ENCODE measurements around the gene PAK6.
A peak's percentile ranks its signal among the peaks of the same experiment; 100 is the strongest.

PAK6 gene

GRCh38 chr15:40251486-40252140, 12.8 kb downstream of the PAK6 start:
- no peak overlapping the region for H3K18ac ChIP-seq (ENCODE audit: low read depth in 1 of 2, low read length in 2 of 2)
- no peak overlapping the region for H3K23ac ChIP-seq (ENCODE audit: low read length in 2 of 2)
- H3K27me3 ChIP-seq (ENCODE audit: control insufficient read depth in 1 of 2, insufficient read depth in 1 of 2, low read length in 2 of 2) = peaks cover 0 to 80% of the 10 kb centered on the region in 2 experiments
- H4K91ac ChIP-seq (ENCODE audit: low read length) = no peak overlapping the region
- DNase-seq = no peak
- no peaks in the 10 kb centered on the region for H3K36me3 ChIP-seq (ENCODE audit: control insufficient read depth in 1 of 2, insufficient read depth in 2 of 2, low read depth in 1 of 2, low read length in 2 of 2)
- no peaks in the 10 kb centered on the region for H3K9me3 ChIP-seq (ENCODE audit: control insufficient read depth, low read length)
- H3K4me3 ChIP-seq (ENCODE audit: insufficient read depth in 1 of 2, low read depth in 1 of 2, low read length in 2 of 2) = no peak overlapping the region
- H2BK15ac ChIP-seq (ENCODE audit: low read depth, poor library complexity, severe bottlenecking) = peak overlapping the region; percentile 54
- no peak overlapping the region for H3K9ac ChIP-seq (ENCODE audit: low read length)
- H3K4me1 ChIP-seq (ENCODE audit: control insufficient read depth, insufficient read depth, low read depth, low read length) = peaks cover 27% of the 10 kb centered on the region
- no peak overlapping the region for H3K4ac ChIP-seq (ENCODE audit: low read depth in 1 of 2, low read length in 2 of 2)
- no peak overlapping the region for H4K8ac ChIP-seq (ENCODE audit: low read length)
- no peak overlapping the region for H2BK12ac ChIP-seq (ENCODE audit: low read length in 2 of 2)
- no peak overlapping the region for H3K4me2 ChIP-seq (ENCODE audit: low read length, poor library complexity, severe bottlenecking)
- no peak overlapping the region for H2AK5ac ChIP-seq (ENCODE audit: low read length, severe bottlenecking)
- 91% methylated on average over 10 of the region's 10 CpGs for WGBS
- no peak overlapping the region for H2AFZ ChIP-seq (ENCODE audit: low read depth, low read length)
- peaks cover 1% of the 10 kb centered on the region for H3K79me1 ChIP-seq (replicated peaks; ENCODE audit: low read length, poor library complexity, severe bottlenecking)
- H2BK120ac ChIP-seq (ENCODE audit: low read depth, low read length) = no peak overlapping the region
- H2BK5ac ChIP-seq (ENCODE audit: low read depth, low read length, poor library complexity, severe bottlenecking) = no peak overlapping the region
- no peak overlapping the region for H3K27ac ChIP-seq (ENCODE audit: low read length, poor library complexity, severe bottlenecking)
- no peak overlapping the region for H3K14ac ChIP-seq (ENCODE audit: low read length in 2 of 2)

DNA sequence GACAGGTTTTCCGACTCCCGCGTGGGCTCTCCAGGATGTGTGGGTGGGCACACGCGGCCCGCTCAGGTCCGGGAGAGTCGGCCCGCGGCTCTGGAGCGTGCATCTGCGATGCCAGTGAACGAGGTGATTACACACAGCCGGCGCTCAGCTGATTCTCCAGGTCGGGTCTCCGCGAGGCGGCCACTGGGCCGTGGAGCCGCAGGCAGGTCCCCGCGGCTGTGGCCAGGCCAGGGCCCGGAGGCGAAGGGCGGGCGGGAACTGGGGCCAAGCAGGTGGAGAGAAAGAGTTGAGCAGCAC, 13.2 kb downstream of the PAK6 start:
- Histone ChIP-seq H3K18ac (ENCODE audit: low read depth in 1 of 2, low read length in 2 of 2) (no peak overlapping the region), H4K8ac (ENCODE audit: low read length) (no peak overlapping the region), H4K91ac (ENCODE audit: low read length) (no peak overlapping the region), H3K9ac (ENCODE audit: low read length) (no peak overlapping the region), H3K14ac (ENCODE audit: low read length in 2 of 2) (no peak overlapping the region), H3K27me3 (ENCODE audit: control insufficient read depth in 1 of 2, insufficient read depth in 1 of 2, low read length in 2 of 2) (peaks cover 0 to 75% of the 10 kb centered on the region in 2 experiments), H3K23ac (ENCODE audit: low read length in 2 of 2) (no peak overlapping the region), H3K36me3 (ENCODE audit: control insufficient read depth in 1 of 2, insufficient read depth in 2 of 2, low read depth in 1 of 2, low read length in 2 of 2) (no peaks in the 10 kb centered on the region), H3K4me2 (ENCODE audit: low read length, poor library complexity, severe bottlenecking) (peak overlapping the region; percentile 95), H3K9me3 (ENCODE audit: control insufficient read depth, low read length) (no peaks in the 10 kb centered on the region), H3K4ac (ENCODE audit: low read depth in 1 of 2, low read length in 2 of 2) (no peak overlapping the region), H2BK5ac (ENCODE audit: low read depth, low read length, poor library complexity, severe bottlenecking) (no peak overlapping the region), H3K79me1 (replicated peaks; ENCODE audit: low read length, poor library complexity, severe bottlenecking) (peaks cover 1% of the 10 kb centered on the region), H2AFZ (ENCODE audit: low read depth, low read length) (no peak overlapping the region), H2AK5ac (ENCODE audit: low read length, severe bottlenecking) (no peak overlapping the region), H3K27ac (ENCODE audit: low read length, poor library complexity, severe bottlenecking) (no peak overlapping the region), H2BK15ac (ENCODE audit: low read depth, poor library complexity, severe bottlenecking) (peak overlapping the region; percentile 54), H3K4me1 (ENCODE audit: control insufficient read depth, insufficient read depth, low read depth, low read length) (peaks cover 32% of the 10 kb centered on the region), H3K4me3 (ENCODE audit: insufficient read depth in 1 of 2, low read depth in 1 of 2, low read length in 2 of 2) (peak overlapping the region in 1 of 2 experiments; percentile 63), H2BK12ac (ENCODE audit: low read length in 2 of 2) (no peak overlapping the region), H2BK120ac (ENCODE audit: low read depth, low read length) (peak overlapping the region; percentile 11)
- 28% methylated on average over 25 of the region's 27 CpGs for WGBS
- DNase-seq = no peak

- 6% methylated on average over 78 of the region's 82 CpGs for WGBS
- H2AK5ac ChIP-seq (ENCODE audit: low read length, severe bottlenecking) = no peak overlapping the region
- no peak overlapping the region for H3K18ac ChIP-seq (ENCODE audit: low read depth in 1 of 2, low read length in 2 of 2)
- H3K14ac ChIP-seq (ENCODE audit: low read length in 2 of 2) = peak overlapping the region in 1 of 2 experiments; percentile 45
- H4K91ac ChIP-seq (ENCODE audit: low read length) = no peak overlapping the region
- no peak overlapping the region for H2BK5ac ChIP-seq (ENCODE audit: low read depth, low read length, poor library complexity, severe bottlenecking)
- H3K27ac ChIP-seq (ENCODE audit: low read length, poor library complexity, severe bottlenecking) = no peak overlapping the region
- H2AFZ ChIP-seq (ENCODE audit: low read depth, low read length) = peak overlapping the region; percentile 47
- H3K9me3 ChIP-seq (ENCODE audit: control insufficient read depth, low read length) = no peaks in the 10 kb centered on the region
- H2BK15ac ChIP-seq (ENCODE audit: low read depth, poor library complexity, severe bottlenecking) = peak overlapping the region; percentile 54
- H2BK120ac ChIP-seq (ENCODE audit: low read depth, low read length) = peak overlapping the region; percentile 11
- peaks cover 1% of the 10 kb centered on the region for H3K79me1 ChIP-seq (replicated peaks; ENCODE audit: low read length, poor library complexity, severe bottlenecking)
- peaks cover 0 to 71% of the 10 kb centered on the region in 2 experiments for H3K27me3 ChIP-seq (ENCODE audit: control insufficient read depth in 1 of 2, insufficient read depth in 1 of 2, low read length in 2 of 2)
- no peak overlapping the region for H4K8ac ChIP-seq (ENCODE audit: low read length)
- peak overlapping the region in 1 of 2 experiments; percentile 33 for H2BK12ac ChIP-seq (ENCODE audit: low read length in 2 of 2)
- no peaks in the 10 kb centered on the region for H3K36me3 ChIP-seq (ENCODE audit: control insufficient read depth in 1 of 2, insufficient read depth in 2 of 2, low read depth in 1 of 2, low read length in 2 of 2)
- H3K9ac ChIP-seq (ENCODE audit: low read length) = peak overlapping the region; percentile 32
- peak overlapping the region; percentile 95 for H3K4me2 ChIP-seq (ENCODE audit: low read length, poor library complexity, severe bottlenecking)
- peak overlapping the region; percentile 63 to 72 for H3K4me3 ChIP-seq (ENCODE audit: insufficient read depth in 1 of 2, low read depth in 1 of 2, low read length in 2 of 2)
- H3K4ac ChIP-seq (ENCODE audit: low read depth in 1 of 2, low read length in 2 of 2) = no peak overlapping the region
- H3K4me1 ChIP-seq (ENCODE audit: control insufficient read depth, insufficient read depth, low read depth, low read length) = peaks cover 37% of the 10 kb centered on the region
- no peak for DNase-seq
- no peak overlapping the region for H3K23ac ChIP-seq (ENCODE audit: low read length in 2 of 2)
Observed at GRCh38 chr15:40252438-40253166, 13.7 kb downstream of the PAK6 start.

DNA sequence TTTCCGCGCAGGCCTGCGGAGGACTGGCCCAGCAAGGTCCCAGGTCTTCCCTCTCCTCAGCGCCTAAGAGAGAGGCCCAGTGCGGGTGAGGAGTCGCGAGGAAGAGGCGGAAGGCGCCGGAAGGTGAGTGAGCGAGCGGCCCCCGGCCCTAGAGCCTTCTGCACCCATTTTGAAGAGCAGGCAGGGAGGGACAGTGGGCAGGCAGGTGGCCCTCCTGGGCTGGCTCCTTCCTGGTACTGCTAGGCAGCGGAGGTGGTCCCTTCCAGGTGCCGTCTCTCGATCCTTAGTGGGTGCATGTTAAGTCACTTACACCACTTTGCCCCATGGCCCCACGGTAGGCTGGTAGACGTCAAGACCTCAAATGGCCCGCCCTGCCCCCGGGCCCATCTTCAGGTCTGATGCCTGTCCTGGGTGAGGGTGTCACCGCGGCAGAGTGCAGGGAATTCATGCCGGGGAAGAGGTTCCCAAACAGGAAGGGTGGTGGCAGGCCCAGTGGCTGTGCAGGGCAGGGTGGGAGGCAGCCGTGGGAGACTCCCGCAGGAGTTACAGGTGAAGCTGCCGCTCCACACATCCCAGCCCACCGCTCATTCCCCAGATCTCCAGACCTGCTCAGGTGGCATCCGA, 14.4 kb downstream of the PAK6 start:
- no peak overlapping the region for H3K4ac ChIP-seq (ENCODE audit: low read depth in 1 of 2, low read length in 2 of 2)
- H3K4me1 ChIP-seq (ENCODE audit: control insufficient read depth, insufficient read depth, low read depth, low read length) = peaks cover 44% of the 10 kb centered on the region
- H3K4me3 ChIP-seq (ENCODE audit: insufficient read depth in 1 of 2, low read depth in 1 of 2, low read length in 2 of 2) = peak overlapping the region; percentile 63 to 72
- H2BK15ac ChIP-seq (ENCODE audit: low read depth, poor library complexity, severe bottlenecking) = no peak overlapping the region
- no peak overlapping the region for H3K18ac ChIP-seq (ENCODE audit: low read depth in 1 of 2, low read length in 2 of 2)
- H2BK5ac ChIP-seq (ENCODE audit: low read depth, low read length, poor library complexity, severe bottlenecking) = no peak overlapping the region
- H2AFZ ChIP-seq (ENCODE audit: low read depth, low read length) = no peak overlapping the region
- DNase-seq = no peak
- H4K8ac ChIP-seq (ENCODE audit: low read length) = no peak overlapping the region
- no peak overlapping the region for H2BK120ac ChIP-seq (ENCODE audit: low read depth, low read length)
- H3K14ac ChIP-seq (ENCODE audit: low read length in 2 of 2) = no peak overlapping the region
- H3K27me3 ChIP-seq (ENCODE audit: control insufficient read depth in 1 of 2, insufficient read depth in 1 of 2, low read length in 2 of 2) = peaks cover 0 to 67% of the 10 kb centered on the region in 2 experiments
- H3K36me3 ChIP-seq (ENCODE audit: control insufficient read depth in 1 of 2, insufficient read depth in 2 of 2, low read depth in 1 of 2, low read length in 2 of 2) = no peaks in the 10 kb centered on the region
- no peak overlapping the region for H4K91ac ChIP-seq (ENCODE audit: low read length)
- H2BK12ac ChIP-seq (ENCODE audit: low read length in 2 of 2) = no peak overlapping the region
- H3K23ac ChIP-seq (ENCODE audit: low read length in 2 of 2) = peak overlapping the region in 1 of 2 experiments; percentile 57
- 48% methylated on average over 27 of the region's 28 CpGs for WGBS
- H3K9ac ChIP-seq (ENCODE audit: low read length) = peak overlapping the region; percentile 32
- peaks cover 1% of the 10 kb centered on the region for H3K79me1 ChIP-seq (replicated peaks; ENCODE audit: low read length, poor library complexity, severe bottlenecking)
- H3K9me3 ChIP-seq (ENCODE audit: control insufficient read depth, low read length) = no peaks in the 10 kb centered on the region
- H2AK5ac ChIP-seq (ENCODE audit: low read length, severe bottlenecking) = no peak overlapping the region
- H3K4me2 ChIP-seq (ENCODE audit: low read length, poor library complexity, severe bottlenecking) = peak overlapping the region; percentile 95
- no peak overlapping the region for H3K27ac ChIP-seq (ENCODE audit: low read length, poor library complexity, severe bottlenecking)

Measured in mesenchymal stem cell (in vitro differentiated cells and primary cell).